CD4-positive, CD25-positive, alpha-beta regulatory T cell (primary cell): Measurements from ENCODE around the gene NPTX1. TPM values are rescaled to one million over a fixed set of nuclear protein-coding genes. Genes with fewer than 3 reads are reported as not detected.

ENCODE experiments used
- polyA plus RNA-seq, 4 donors: library from polyadenylated mRNA; unstranded; fragments of 300-500 nt; fragmentation: Illumina TruSeq; gene quantifications; one replicate each; pipeline ENCODE4 v1.2.3, GENCODE V29; 2021
- total RNA-seq: library from RNA; stranded (reverse); gene quantifications from one replicate; pipeline ENCODE4 v1.2.3, GENCODE V29; 2022

Gene NPTX1
- total and polyA plus RNA-seq, 5 donors from 2014 or later, result 0.07 to 0.22 TPM; not detected in 3

Other genes with a start within 250 kb of the NPTX1 start
- 666 TPM for gene RNF213, start 215.8 kb downstream of the NPTX1 start, total RNA-seq
- 10 to 100 TPM; 27.6 to 33.7 (median 31.2) TPM for gene RNF213, start 215.8 kb downstream of the NPTX1 start, polyA plus RNA-seq
- gene ENDOV, start 61.4 kb downstream of the NPTX1 start, total RNA-seq, result 13.1 TPM
- gene ENDOV, start 61.4 kb downstream of the NPTX1 start, polyA plus RNA-seq, result 1 to 10 TPM; 6.7 to 8.3 (median 7.5) TPM
- 70.1 TPM for gene RPTOR, start 68.2 kb upstream of the NPTX1 start, total RNA-seq
- 1 to 10 TPM; 4.7 to 8.5 (median 6.8) TPM for gene RPTOR, start 68.2 kb upstream of the NPTX1 start, polyA plus RNA-seq